ENCODE data around the gene TRIO.

Gene TRIO

GRCh38 chr5:14156650-14157492 lies 13.7 kb downstream of the TRIO start (continued):
- TF ChIP-seq ZNF513 (tag by site-specific recombination; IDR thresholded peaks at IDR 0.05) (peak; percentile 72), ZNF645 (tag by site-specific recombination; IDR thresholded peaks at IDR 0.05) (no peak), SP2 (tag by site-specific recombination; IDR thresholded peaks at IDR 0.05) (peak; percentile 48), ZBTB44 (tag by site-specific recombination; IDR thresholded peaks at IDR 0.05) (peak; percentile 93), ZNF223 (tag by site-specific recombination; IDR thresholded peaks at IDR 0.05) (no peak), ZFHX2 (tag by site-specific recombination; conservative IDR thresholded peaks at IDR 0.05) (peak; percentile 90), ZNF416 (tag by site-specific recombination; IDR thresholded peaks at IDR 0.05) (no peak), ZNF324 (tag by site-specific recombination; IDR thresholded peaks at IDR 0.05) (peak; percentile 96), KLF9 (tag by site-specific recombination; IDR thresholded peaks at IDR 0.05; ENCODE audit: low read depth) (peak; percentile 63; the same call in 1 of the 2 replicates), ZNF155 (tag by site-specific recombination; IDR thresholded peaks at IDR 0.05) (no peak), ZNF488 (tag by site-specific recombination; IDR thresholded peaks at IDR 0.05) (no peak), ZNF274 (IDR thresholded peaks at IDR 0.05; ENCODE audit: low read length) (no peak), ZNF274 (tag by site-specific recombination; IDR thresholded peaks at IDR 0.05; ENCODE audit: borderline replicate concordance) (no peak), ZNF558 (tag by site-specific recombination; IDR thresholded peaks at IDR 0.05) (peak; percentile 90), ZNF626 (tag by site-specific recombination; IDR thresholded peaks at IDR 0.05) (no peak), ZNF10 (tag by site-specific recombination; IDR thresholded peaks at IDR 0.05) (peak; percentile 90), ZNF114 (tag by site-specific recombination; IDR thresholded peaks at IDR 0.05) (no peak), PRDM4 (tag by site-specific recombination; IDR thresholded peaks at IDR 0.05) (peak; percentile 93), ZNF549 (tag by site-specific recombination; IDR thresholded peaks at IDR 0.05) (no peak), HOXA7 (CRISPR knock-in tag; IDR thresholded peaks at IDR 0.05; ENCODE audit: borderline replicate concordance) (no peak), ZNF132 (tag by site-specific recombination; IDR thresholded peaks at IDR 0.05; ENCODE audit: borderline replicate concordance) (no peak), ZNF266 (tag by site-specific recombination; IDR thresholded peaks at IDR 0.05; ENCODE audit: low read depth) (no peak), KLF10 (tag by site-specific recombination; IDR thresholded peaks at IDR 0.05) (peak; percentile 95), ZNF18 (tag by site-specific recombination; IDR thresholded peaks at IDR 0.05) (peak; percentile 95), ZXDB (tag by site-specific recombination; IDR thresholded peaks at IDR 0.05) (peak; percentile 99), ZNF335 (tag by site-specific recombination; conservative IDR thresholded peaks at IDR 0.05) (peak; percentile 77), ZNF76 (tag by site-specific recombination; IDR thresholded peaks at IDR 0.05; ENCODE audit: borderline replicate concordance, low read depth) (peak; percentile 87), ZSCAN4 (tag by site-specific recombination; IDR thresholded peaks at IDR 0.05) (peak; percentile 73; the same call in 1 of the 2 replicates)
